Activated CD8-positive, alpha-beta memory T cell treated with anti-CD3 and anti-CD28 coated beads, Interleukin-2, amount 50 U/mL, for 24 hours (primary cell): Measurements from ENCODE around the gene UBC.

ENCODE experiments used
- DNase-seq: peaks from one replicate; pipeline ENCODE4 v3.0.0-alpha.2; 2020; ENCODE audit errors: extremely low read depth

Gene UBC

GRCh38 chr12:124914392-124915238 lies at the start of gene UBC:
Gene UBC, minus strand, starts transcription at chr12:124914650. Its CDS starts 879 bp downstream, at chr12:124913771.
- peak; percentile 76 for DNase-seq

GRCh38 chr12:124963211-124963610 lies 48.8 kb upstream of the UBC start:
- DNase-seq: no peak

DNA sequence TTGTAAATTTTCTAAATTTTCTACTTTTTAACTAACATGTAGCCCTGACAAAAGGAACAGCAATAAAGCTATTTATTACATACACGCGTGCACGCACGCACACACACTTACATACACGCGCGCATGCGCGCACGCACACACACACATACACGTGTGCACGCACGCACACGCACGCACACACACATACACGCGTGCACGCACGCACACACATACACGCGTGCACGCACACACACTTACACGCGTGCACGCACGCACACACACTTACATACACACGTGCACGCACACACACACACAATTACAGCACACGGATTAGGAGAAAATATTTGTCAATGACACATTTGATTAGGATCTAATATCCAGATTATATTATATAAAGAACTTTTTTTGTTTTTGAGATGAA lies 46.6 kb upstream of the UBC start:
- DNase-seq: no peak

- no peak for DNase-seq
These were observed 42.1 kb upstream of the UBC start for GRCh38 chr12:124956571-124956970.

DNA sequence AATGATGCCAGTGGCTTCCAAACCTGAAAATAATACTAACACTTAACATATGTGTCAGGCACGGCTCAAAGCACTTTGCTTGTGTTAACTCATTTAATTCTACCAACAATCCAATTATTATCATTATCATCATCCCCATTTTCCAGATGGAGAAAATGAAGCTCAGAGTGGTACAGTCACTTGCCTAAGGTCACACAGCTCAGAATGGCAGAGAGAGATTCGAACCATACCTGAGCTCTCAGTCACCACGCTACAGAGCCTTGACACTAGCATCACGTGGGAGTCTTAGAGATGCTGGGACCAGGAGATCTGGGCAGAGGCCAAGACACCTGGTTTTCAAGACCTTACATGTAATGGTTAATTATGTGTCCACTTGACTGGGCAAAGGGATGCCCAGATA lies 40.3 kb upstream of the UBC start:
- DNase-seq: no peak

- DNase-seq: no peak
These were observed 39.4 kb upstream of the UBC start for GRCh38 chr12:124953689-124954405.

- no peak for DNase-seq
These were observed 38.4 kb upstream of the UBC start for GRCh38 chr12:124952801-124953200.

DNA sequence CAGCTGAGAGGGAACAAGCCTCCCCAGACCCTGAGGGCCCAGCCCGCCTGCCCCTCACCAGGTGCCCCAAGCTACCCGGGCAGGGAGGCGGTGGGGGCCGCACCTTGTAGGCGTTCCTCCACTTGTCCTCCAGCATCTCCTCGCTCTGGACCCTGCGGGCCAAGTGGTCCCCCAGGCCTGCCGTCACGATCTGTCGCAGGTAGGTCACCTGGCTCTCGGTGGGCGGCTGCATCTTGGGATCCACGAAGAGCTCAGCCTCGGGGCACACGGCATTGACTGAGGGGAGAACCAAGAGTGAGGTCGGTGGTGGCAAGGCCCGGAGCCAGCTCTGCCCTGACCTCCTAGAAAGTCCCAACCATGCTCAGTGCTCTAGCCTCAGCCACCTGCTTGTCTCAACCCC lies 37.8 kb upstream of the UBC start:
- no peak for DNase-seq

DNA sequence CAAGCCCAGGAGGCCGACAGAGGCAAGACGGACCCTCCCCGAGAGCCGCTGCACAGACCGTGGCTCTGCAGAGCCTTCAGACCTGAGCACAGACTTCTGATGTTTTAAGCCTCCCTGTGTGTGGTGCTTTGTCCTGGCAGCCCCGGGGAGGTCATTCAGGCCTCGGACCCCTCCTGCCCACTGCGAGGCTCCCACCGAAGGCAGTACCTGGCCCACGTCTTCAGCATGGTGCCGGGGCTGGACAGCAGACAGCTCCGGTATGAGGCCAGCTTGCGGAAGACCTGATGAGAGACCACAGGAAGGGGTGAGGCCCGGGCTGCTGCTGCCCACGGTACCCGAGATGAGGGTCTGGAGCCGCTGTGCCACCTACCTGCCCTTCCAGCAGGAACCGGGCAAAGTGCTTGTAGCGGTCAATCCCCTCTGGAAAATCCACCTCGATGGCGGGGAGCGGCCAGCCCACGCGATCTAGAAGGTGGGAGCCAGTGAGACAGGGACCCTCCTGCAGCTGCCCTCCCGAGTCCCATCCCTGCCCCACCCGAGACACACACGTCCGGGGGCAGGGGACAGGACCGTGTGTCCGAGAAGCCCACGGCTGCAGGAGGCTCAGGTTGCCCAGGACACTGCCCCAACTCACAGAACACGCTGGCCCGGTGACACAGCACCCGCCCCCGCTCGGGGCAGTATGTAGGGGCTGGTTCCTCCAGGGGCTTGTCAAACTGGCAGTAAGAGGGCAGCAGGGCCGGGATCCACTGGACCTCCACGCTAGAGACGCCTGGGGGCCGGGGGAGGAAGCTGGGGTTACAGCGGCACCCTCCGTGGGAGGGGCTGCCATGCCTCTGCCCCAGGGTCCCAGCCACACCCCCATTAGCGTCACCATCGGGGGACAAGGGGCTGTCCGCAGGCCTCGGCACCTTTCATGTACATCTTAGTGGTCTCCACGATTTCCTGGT lies 35.6 kb upstream of the UBC start:
- no peak for DNase-seq

- DNase-seq: no peak
These were observed 34.6 kb upstream of the UBC start for GRCh38 chr12:124949066-124949465.

DNA sequence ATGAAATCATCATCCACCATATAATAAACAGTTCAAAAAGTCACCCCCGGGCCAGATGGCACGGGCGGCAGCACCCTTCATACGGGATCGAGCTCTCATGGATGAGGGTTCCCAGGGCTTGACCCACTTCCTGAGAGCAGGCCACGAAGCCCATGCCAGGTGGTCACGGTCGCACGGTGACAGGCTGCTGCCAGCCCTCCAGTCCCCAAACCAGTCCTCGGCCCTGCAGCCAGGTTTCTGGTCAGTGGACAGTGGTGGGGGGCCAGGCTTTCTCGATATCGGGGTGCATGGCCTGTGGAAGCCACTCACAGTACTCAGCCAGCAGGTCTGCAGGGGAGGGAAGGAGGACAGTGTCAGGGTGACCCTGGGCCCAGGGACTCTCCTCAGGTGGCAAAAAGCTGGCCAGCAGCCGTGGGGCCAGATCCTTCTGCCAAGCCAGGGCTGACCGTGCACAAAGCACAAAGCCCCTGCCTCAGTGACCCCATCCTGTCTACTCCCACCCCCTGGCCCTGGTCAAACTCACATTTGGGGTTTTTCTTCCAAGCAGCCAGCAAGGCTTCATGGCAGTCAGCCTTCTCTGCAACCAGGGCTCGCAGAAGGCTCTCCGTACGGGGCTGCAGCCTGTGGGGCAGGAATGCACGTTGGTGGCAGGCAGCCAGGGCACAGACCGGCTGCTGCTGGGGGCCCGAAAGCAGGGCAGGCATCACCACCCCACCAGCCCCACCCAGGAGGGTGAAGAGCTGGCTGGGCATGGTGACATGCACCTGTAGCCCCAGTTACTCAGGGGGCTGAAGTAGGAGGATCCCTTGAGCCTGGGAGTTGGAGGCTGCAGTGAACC lies 33.3 kb upstream of the UBC start:
- no peak for DNase-seq

DNA sequence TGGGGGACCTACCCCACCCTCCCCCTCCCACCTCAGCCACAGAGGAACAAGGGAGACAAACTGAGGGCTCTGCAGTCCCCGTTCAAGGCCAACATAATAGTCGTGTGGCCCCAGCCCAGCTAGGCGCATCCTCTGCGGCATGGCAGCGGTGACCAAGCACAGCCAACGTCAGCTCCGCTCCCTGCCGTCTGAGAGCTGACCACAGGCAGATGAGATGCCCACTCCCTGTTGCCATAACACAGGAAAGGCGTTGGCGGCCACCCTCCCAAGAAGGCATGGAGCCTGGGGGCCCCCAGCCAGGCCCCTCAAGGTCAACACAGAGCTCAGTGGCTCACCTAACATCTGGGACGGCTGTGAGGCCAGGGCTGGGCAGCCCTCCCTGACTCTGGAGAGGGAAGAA lies 32.6 kb upstream of the UBC start:
- DNase-seq: no peak

- no peak for DNase-seq
These were observed 32.0 kb upstream of the UBC start for GRCh38 chr12:124946447-124946793.

GRCh38 chr12:124941170-124941527 lies 26.7 kb upstream of the UBC start:
- DNase-seq: no peak

DNA sequence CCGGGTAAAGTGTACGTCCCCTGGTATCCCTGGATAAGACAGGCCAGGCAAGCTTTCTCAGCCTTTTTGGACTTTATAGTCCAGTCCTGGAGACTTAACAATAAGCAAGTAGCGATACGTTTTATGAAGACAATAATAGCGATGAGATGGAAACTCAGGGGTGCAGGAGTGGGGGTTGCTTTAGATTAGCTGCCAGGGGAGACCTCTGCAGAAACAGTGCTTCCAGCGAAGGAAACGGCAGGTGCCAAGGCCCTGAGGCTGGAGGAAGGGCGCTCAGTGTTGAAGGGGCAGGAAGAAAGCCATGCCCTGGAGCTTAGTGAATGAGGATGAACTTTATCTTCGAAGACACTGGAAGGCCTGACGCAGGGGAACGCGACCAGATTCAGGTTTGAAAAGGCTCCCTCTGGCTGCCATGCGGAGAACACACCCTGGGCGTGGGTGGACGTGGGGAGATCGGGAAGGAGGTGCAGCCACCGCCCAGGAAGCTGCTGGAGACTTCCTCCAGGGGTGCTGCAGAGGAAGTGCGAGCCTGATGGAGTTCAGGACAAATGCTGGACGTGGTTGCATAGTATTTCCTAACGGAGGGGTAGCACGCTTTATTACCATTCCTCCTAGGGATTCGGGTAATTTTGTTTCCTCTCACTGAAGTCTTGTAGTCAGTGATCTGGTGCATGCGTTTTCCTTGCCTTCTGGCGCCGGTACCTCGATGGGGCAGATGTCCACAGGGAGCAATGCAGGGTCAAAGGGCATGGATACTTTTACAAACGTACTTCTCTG lies 26.1 kb upstream of the UBC start:
- peak; percentile 65 for DNase-seq

DNA sequence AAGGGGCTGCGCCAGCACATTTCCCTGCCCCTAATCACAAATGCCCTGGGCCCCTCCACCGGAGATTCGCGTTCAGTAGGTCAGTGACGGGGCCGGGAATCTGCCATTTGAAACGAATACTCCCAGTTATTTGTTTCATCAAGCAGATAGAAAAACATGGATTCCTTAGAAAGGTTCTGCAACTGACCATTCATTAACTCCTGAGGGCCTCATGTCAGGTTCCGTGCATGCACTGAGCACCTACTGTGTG lies 25.6 kb upstream of the UBC start:
- no peak for DNase-seq

GRCh38 chr12:124939421-124940142 lies 25.1 kb upstream of the UBC start:
- peak; percentile 79 for DNase-seq

DNA sequence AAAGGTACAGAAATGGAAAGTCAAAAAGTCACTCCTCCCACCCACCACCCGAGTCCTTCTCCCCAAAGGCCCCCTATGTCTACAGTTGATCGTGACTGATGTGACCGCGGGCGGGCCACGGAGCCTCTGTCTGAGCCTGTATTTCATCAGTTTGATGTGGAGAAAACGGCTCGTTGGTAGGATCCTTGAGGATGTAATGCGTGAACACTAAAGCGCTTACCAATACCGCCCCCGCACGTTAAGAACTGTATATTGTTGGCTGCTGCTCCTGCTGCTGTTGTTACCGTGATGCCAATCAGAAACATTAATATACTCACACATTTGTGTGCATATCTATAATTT lies 24.6 kb upstream of the UBC start:
- no peak for DNase-seq

GRCh38 chr12:124938587-124938986 lies 24.1 kb upstream of the UBC start:
- DNase-seq: no peak

DNA sequence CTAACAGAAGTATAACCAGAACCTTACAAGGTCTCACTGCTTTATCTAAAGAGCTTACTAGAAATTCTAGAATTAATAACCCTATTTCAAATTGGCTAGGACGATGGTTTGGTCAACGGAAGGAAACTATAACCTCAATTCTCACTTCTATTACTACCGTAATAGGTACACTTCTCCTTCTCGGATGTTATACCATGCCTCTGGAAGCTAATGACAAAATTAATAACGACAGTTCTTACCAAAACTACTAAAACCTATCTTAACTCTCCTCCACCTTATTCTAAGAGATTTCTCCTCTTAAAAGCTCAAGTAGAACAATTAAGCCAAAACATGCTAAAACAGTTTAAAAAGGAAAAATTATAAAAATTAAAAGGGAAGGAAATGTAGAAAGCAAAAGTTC lies 23.7 kb upstream of the UBC start:
- no peak for DNase-seq
